ENCODE data around the gene LINGO4. TPM values are rescaled to one million over a fixed set of nuclear protein-coding genes. Genes with fewer than 3 reads are reported as not detected.

Gene LINGO4
- not detected in 2 replicates for total RNA-seq

GRCh38 chr1:151805066-151805820, at the start of gene LINGO4:
TSS of gene LINGO4 (minus strand) at chr1:151805419. CDS start at chr1:151802704, 2,715 bp downstream.

GRCh38 chr1:151853411-151853943, 48.3 kb upstream of the LINGO4 start, which contains the start of gene THEM5:
TSS of gene THEM5 (minus strand) at chr1:151853712. CDS start at chr1:151853565, 147 bp downstream.

GRCh38 chr1:151839457-151840403, 34.5 kb upstream of the LINGO4 start, which contains the start of gene C2CD4D:
TSS of gene C2CD4D (minus strand) at chr1:151839820. CDS start at chr1:151838989, 831 bp downstream.

GRCh38 chr1:151831605-151832004, 26.4 kb upstream of the LINGO4 start, which contains the start of gene RORC:
TSS of gene RORC (minus strand) at chr1:151831802. CDS start at chr1:151831764, 38 bp downstream.

GRCh38 chr1:151790071-151790939, 14.9 kb downstream of the LINGO4 start, which contains the start of gene TDRKH:
TSS of gene TDRKH (minus strand) at chr1:151790500. CDS start at chr1:151783022, 7,478 bp downstream.

GRCh38 chr1:151762941-151763921, 42.0 kb downstream of the LINGO4 start, which contains the start of gene MRPL9:
TSS of gene MRPL9 (minus strand) at chr1:151763496. CDS start at chr1:151763479, 17 bp downstream.

Other genes with a start within 250 kb of the LINGO4 start
- 18.7 and 19.8 TPM in 2 replicates for gene SNX27, start 193.4 kb downstream of the LINGO4 start, total RNA-seq
- gene CELF3, start 88.6 kb downstream of the LINGO4 start, total RNA-seq: not detected in 2 replicates
- not detected in 2 replicates for gene RIIAD1, start 83.9 kb downstream of the LINGO4 start, total RNA-seq
- 116 and 130 TPM in 2 replicates for gene MRPL9, start 41.9 kb downstream of the LINGO4 start, total RNA-seq
- 9.1 and 14.0 TPM in 2 replicates for gene TDRKH, start 14.9 kb downstream of the LINGO4 start, total RNA-seq
- not detected in 2 replicates for gene RORC, start 26.4 kb upstream of the LINGO4 start, total RNA-seq
- not detected in 2 replicates for gene C2CD4D, start 34.4 kb upstream of the LINGO4 start, total RNA-seq
- gene THEM5, start 48.3 kb upstream of the LINGO4 start, total RNA-seq: not detected in 2 replicates
- gene THEM4, start 104.1 kb upstream of the LINGO4 start, total RNA-seq: 14.0 and 15.7 TPM in 2 replicates
- 109 and 122 TPM in 2 replicates for gene S100A10, start 188.4 kb upstream of the LINGO4 start, total RNA-seq
- 19.8 and 28.3 TPM in 2 replicates for gene S100A11, start 231.6 kb upstream of the LINGO4 start, total RNA-seq

Measured in epithelial cell of umbilical artery (primary cell).